ENCODE measurements around the gene LRRC71. TPM values are rescaled to one million over a fixed set of nuclear protein-coding genes. Genes with fewer than 3 reads are reported as not detected.

Gene LRRC71
- total and polyA plus RNA-seq, 2 of the 8 experiments (the other 6 are each of a cell fraction or from before 2014, with no cell fraction given), result 0.05 TPM; not detected in 1

GRCh38 chr1:156904187-156904959, 16.1 kb upstream of the LRRC71 start (continued):
- TF ChIP-seq CHD7 (IDR thresholded peaks at IDR 0.05; ENCODE audit: insufficient replicate concordance, low read length) (no peak), BACH1 (IDR thresholded peaks at IDR 0.05; ENCODE audit: low read length) (no peak), E2F6 (IDR thresholded peaks at IDR 0.05) (no peak), GABPA (IDR thresholded peaks at IDR 0.05; ENCODE audit: borderline replicate concordance, insufficient read depth, low read length) (no peak)
